A673 (cell line): Measurements from ENCODE around the gene NFKB1. TPM values are rescaled to one million over a fixed set of nuclear protein-coding genes. Genes with fewer than 3 reads are reported as not detected.

Experiments used
- BruUV-seq: library from RNA; stranded (reverse); fragments of 400-500 nt; replicated peaks from 2 replicates; lab custom pipeline; 2021; lab: Mats Ljungman, UMichigan
- CTCF ChIA-PET: fragments of 300-600 bp; sonication (Branson Sonifier 250); formaldehyde crosslinking; loops from one replicate; lab custom pipeline; 2022; ENCODE audit warnings: antibody characterized with exemption; lab: Charles Lee
- POLR2A ChIA-PET: fragments of 300-600 bp; sonication (Branson Sonifier 250); formaldehyde crosslinking; loops from one replicate; lab custom pipeline; 2022; ENCODE audit warnings: antibody characterized with exemption; ENCODE audit not compliant: low non-redundant PET; lab: Charles Lee
- DNase-seq: peaks from one replicate; pipeline ENCODE4 v3.0.0-alpha.2; 2015; ENCODE audit warnings: low spot score
- H3K27ac ChIP-seq: fragments of 200-600 bp; sonication (generic); 2 replicates; pipeline ENCODE4 v1.5.1; 2016; ENCODE audit warnings: mixed run types, low read depth, mild to moderate bottlenecking, mixed read lengths, antibody characterized with exemption, low read length; ENCODE audit not compliant: poor library complexity, severe bottlenecking
- H3K27me3 ChIP-seq: fragments of 200-600 bp; sonication (generic); replicated peaks from 2 replicates; pipeline ENCODE4 v1.6.1; 2017; ENCODE audit warnings: mixed run types, low read depth, mild to moderate bottlenecking, mixed read lengths, antibody characterized with exemption, low read length; ENCODE audit not compliant: insufficient read depth, poor library complexity
- H3K36me3 ChIP-seq: fragments of 200-600 bp; sonication (generic); 2 replicates; pipeline ENCODE4 v1.6.1; 2016; ENCODE audit warnings: mixed run types, mild to moderate bottlenecking, mixed read lengths, antibody characterized with exemption, low read length; ENCODE audit not compliant: insufficient read depth, poor library complexity, severe bottlenecking
- H3K4me1 ChIP-seq: fragments of 200-600 bp; sonication (generic); 2 replicates; pipeline ENCODE4 v1.6.1; 2017; ENCODE audit warnings: mixed run types, mild to moderate bottlenecking, mixed read lengths, antibody characterized with exemption, low read length; ENCODE audit not compliant: insufficient read depth, poor library complexity, severe bottlenecking
- H3K4me3 ChIP-seq: fragments of 200-600 bp; sonication (generic); 2 replicates; pipeline ENCODE4 v1.5.1; 2016; ENCODE audit warnings: low read depth, mixed run types, mild to moderate bottlenecking, mixed read lengths, low read length; ENCODE audit not compliant: poor library complexity, severe bottlenecking
- H3K9me3 ChIP-seq: fragments of 200-600 bp; sonication (generic); 2 replicates; pipeline ENCODE4 v1.6.1; 2016; ENCODE audit warnings: mixed run types, low read depth, mild to moderate bottlenecking, mixed read lengths, antibody characterized with exemption, low read length; ENCODE audit not compliant: poor library complexity, severe bottlenecking
- CTCF ChIP-seq: fragments of 300-800, 200-600 bp; sonication (generic); conservative IDR thresholded peaks from 2 replicates; pipeline ENCODE4 v1.5.1; 2017; ENCODE audit warnings: low read depth, mild to moderate bottlenecking, antibody characterized with exemption, low read length, moderate library complexity, mixed read lengths
- EZH2 ChIP-seq: fragments of 200-600 bp; sonication (generic); IDR thresholded peaks from 2 replicates; pipeline ENCODE4 v1.6.1; 2017; ENCODE audit warnings: borderline replicate concordance, low read depth, mild to moderate bottlenecking, mixed read lengths, antibody characterized with exemption, low read length; ENCODE audit not compliant: poor library complexity, severe bottlenecking
- intact Hi-C: fragments of 100-400 bp; cut with micrococcal nuclease; formaldehyde crosslinking; loops from one replicate; pipeline ENCODE4 v1.10.0; 2022; ENCODE audit not compliant: unreplicated experiment
- total RNA-seq: library from RNA; stranded (reverse); gene quantifications from 2 replicates; pipeline ENCODE4 v1.2.3, GENCODE V29; 2021

Gene NFKB1
- total RNA-seq, 1 experiment from 2014 or later: 26.1 TPM

GRCh38 chr4:102546635-102547034, 45.5 kb downstream of the NFKB1 start:
- Histone ChIP-seq H3K9me3 (no peaks in the 10 kb centered on the region), H3K27me3 (no peaks in the 10 kb centered on the region), H3K27ac (no peak overlapping the region), H3K4me1 (no peaks in the 10 kb centered on the region), H3K4me3 (no peak overlapping the region), H3K36me3 (no peaks in the 10 kb centered on the region)
- intact Hi-C loops: no loop called here
- BruUV-seq: no TSS peak
- TF ChIP-seq EZH2 (no peak), CTCF (no peak)
- DNase-seq: no peak
- CTCF ChIA-PET: no interaction called here
- POLR2A ChIA-PET: no interaction called here

- Histone ChIP-seq H3K4me1 (peaks cover 1% of the 10 kb centered on the region), H3K27me3 (no peaks in the 10 kb centered on the region), H3K36me3 (no peaks in the 10 kb centered on the region), H3K4me3 (no peak overlapping the region), H3K27ac (no peak overlapping the region), H3K9me3 (no peaks in the 10 kb centered on the region)
- intact Hi-C loops: no loop called here
- DNase-seq: no peak
- ChIA-PET CTCF (no interaction called here), POLR2A (interaction anchor here (0.6 kb wide), 1 partner anchor 17 kb away, joined by 3 read pairs; no protein-coding TSS in a partner anchor)
- TF ChIP-seq EZH2: no peak
- TF ChIP-seq CTCF: no peak
- no TSS peak for BruUV-seq
These were observed 46.8 kb downstream of the NFKB1 start for GRCh38 chr4:102547973-102548372.

DNA sequence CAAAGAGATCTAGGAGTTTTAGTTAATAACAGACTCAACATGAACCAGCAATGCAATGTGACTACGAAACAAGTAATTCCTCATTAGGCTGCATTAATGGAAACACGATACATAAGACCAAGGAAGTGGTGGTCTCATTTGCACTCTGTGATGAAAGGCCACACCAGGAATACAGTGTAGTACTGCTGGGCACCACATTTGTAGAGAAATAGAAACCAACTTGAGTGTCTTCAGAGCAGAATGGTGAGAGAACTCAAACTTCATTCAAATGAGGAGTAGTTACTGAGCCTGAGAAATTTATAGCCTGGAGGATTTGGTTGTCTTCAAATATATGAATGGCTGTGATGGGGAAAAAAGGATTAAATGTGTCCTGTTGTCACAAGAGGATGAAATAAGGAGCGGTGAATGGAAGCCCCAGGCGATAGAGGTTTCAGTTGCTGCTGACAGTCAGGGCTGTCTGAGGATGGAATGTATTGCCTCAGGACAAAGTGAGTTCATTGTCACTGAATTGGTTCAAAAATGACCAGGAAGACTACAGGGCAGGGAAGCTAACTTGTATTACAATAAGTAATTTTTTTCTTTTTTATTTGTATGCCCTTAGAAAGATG, 50.9 kb downstream of the NFKB1 start:
- no peaks in the 10 kb centered on the region for H3K9me3 ChIP-seq
- ChIA-PET CTCF (no interaction called here), POLR2A (no interaction called here)
- H3K27me3 ChIP-seq: no peaks in the 10 kb centered on the region
- peaks cover 4% of the 10 kb centered on the region for H3K4me1 ChIP-seq
- no TSS peak for BruUV-seq
- H3K27ac ChIP-seq: no peak overlapping the region
- no peak overlapping the region for H3K4me3 ChIP-seq
- H3K36me3 ChIP-seq: no peaks in the 10 kb centered on the region
- TF ChIP-seq CTCF (no peak), EZH2 (no peak)
- DNase-seq: no peak
- intact Hi-C loops: no loop called here
